SK-N-SH (cell line): ENCODE results near the gene PDZRN4. TPM values are rescaled to one million over a fixed set of nuclear protein-coding genes. Genes with fewer than 3 reads are reported as not detected.

ENCODE experiments used
- CTCF ChIA-PET: fragments of 300-600, 350-600 bp; formaldehyde crosslinking; extraction: SDS; loops from one replicate; lab custom pipeline; 2021; lab: Yijun Ruan, JAX
- POLR2A ChIA-PET: fragments of 350-600 bp; sonication (Branson Sonifier 250); formaldehyde crosslinking; extraction: SDS; loops from one replicate; lab custom pipeline; 2020; ENCODE audit warnings: antibody characterized with exemption, inconsistent platforms; lab: Yijun Ruan, JAX
- DNase-seq: peaks from one replicate; pipeline ENCODE4 v3.0.0; 2012
- H2AFZ ChIP-seq: fragments of 200-600 bp; sonication (generic); 2 replicates; pipeline ENCODE4 v1.8.1; 2016; ENCODE audit warnings: antibody characterized with exemption, mild to moderate bottlenecking, low read depth
- H3F3A ChIP-seq: fragments of 200-600 bp; sonication (generic); replicated peaks from 2 replicates; pipeline ENCODE3; 2016; ENCODE audit warnings: antibody characterized with exemption, mild to moderate bottlenecking; ENCODE audit not compliant: insufficient read depth
- H3K27ac ChIP-seq, 2 experiments: fragments of 200-500 bp in 1 of 2; fragments of 200-600 bp in 1 of 2; sonication (Bioruptor generic) in 1 of 2; sonication (generic), shearing (Covaris generic) in 1 of 2; 2 replicates each; pipeline versions ENCODE4 v1.5.1 to v1.6.1; 2014 to 2016; ENCODE audit warnings: low read depth in 2 of 2, inconsistent platforms in 1 of 2, low read length in 1 of 2, mild to moderate bottlenecking in 1 of 2, mixed read lengths in 1 of 2
- H3K27me3 ChIP-seq: fragments of 200-600 bp; sonication (generic), shearing (Covaris generic); 2 replicates; pipeline ENCODE4 v1.6.1; 2016; ENCODE audit warnings: mixed run types; ENCODE audit not compliant: insufficient read depth
- H3K36me3 ChIP-seq, 2 experiments: fragments of 200-500 bp in 1 of 2; fragments of 200-600 bp in 1 of 2; sonication (Bioruptor generic) in 1 of 2; sonication (generic) in 1 of 2; replicated peaks in 1 of 2; 2 replicates each; pipeline versions ENCODE3 to v1.5.1; 2014 to 2016; ENCODE audit warnings: low read length in 1 of 2, mild to moderate bottlenecking in 1 of 2; ENCODE audit not compliant: insufficient read depth in 2 of 2, control insufficient read depth in 1 of 2
- H3K4me1 ChIP-seq, 2 experiments: fragments of 200-500 bp in 1 of 2; fragments of 200-600 bp in 1 of 2; sonication (Bioruptor generic) in 1 of 2; sonication (generic), shearing (Covaris generic) in 1 of 2; 2 replicates each; pipeline versions ENCODE4 v1.5.1 to v1.6.1; 2014 to 2016; ENCODE audit warnings: low read depth in 1 of 2, low read length in 1 of 2, mixed run types in 1 of 2; ENCODE audit not compliant: insufficient read depth in 2 of 2, control insufficient read depth in 1 of 2
- H3K4me2 ChIP-seq: fragments of 200-600 bp; sonication (generic), shearing (Covaris generic); 2 replicates; pipeline ENCODE4 v1.6.1; 2017; ENCODE audit warnings: mixed run types
- H3K4me3 ChIP-seq, 2 experiments: fragments of 200-500 bp in 1 of 2; fragments of 200-600 bp in 1 of 2; sonication (Bioruptor generic) in 1 of 2; sonication (generic), shearing (Covaris generic) in 1 of 2; 2 replicates each; pipeline versions ENCODE4 v1.5.1 to v1.8.1; 2014 to 2016; ENCODE audit warnings: low read depth in 2 of 2, inconsistent platforms in 1 of 2, low read length in 1 of 2, mild to moderate bottlenecking in 1 of 2, mixed read lengths in 1 of 2, moderate library complexity in 1 of 2
- H3K79me2 ChIP-seq: fragments of 200-600 bp; sonication (generic); 2 replicates; pipeline ENCODE4 v1.8.1; 2017; ENCODE audit warnings: mild to moderate bottlenecking; ENCODE audit not compliant: insufficient read depth
- H3K9ac ChIP-seq: fragments of 200-600 bp; sonication (generic); 2 replicates; pipeline ENCODE4 v1.6.1; 2017; ENCODE audit warnings: mixed run types
- H3K9me2 ChIP-seq: fragments of 200-600 bp; sonication (generic); 2 replicates; pipeline ENCODE4 v1.6.1; 2017; ENCODE audit warnings: mixed run types
- H3K9me3 ChIP-seq: fragments of 200-600 bp; sonication (generic); 2 replicates; pipeline ENCODE4 v1.6.1; 2017; ENCODE audit warnings: mixed run types, mild to moderate bottlenecking, moderate library complexity
- H4K20me1 ChIP-seq: fragments of 200-600 bp; sonication (generic); 2 replicates; pipeline ENCODE4 v1.6.1; 2017; ENCODE audit warnings: mild to moderate bottlenecking, mixed run types; ENCODE audit not compliant: insufficient read depth
- ELF1 ChIP-seq: IDR thresholded peaks from 2 replicates; pipeline ENCODE4 v1.4.0; 2012
- EP300 ChIP-seq, 2 experiments: IDR thresholded peaks; 2 replicates each; pipeline versions ENCODE4 v1.4.0 to v1.6.1; 2012; ENCODE audit warnings: borderline replicate concordance in 1 of 2, low read depth in 1 of 2, low read length in 1 of 2
- EZH2phosphoT487 ChIP-seq: fragments of 200-600 bp; sonication (generic); IDR thresholded peaks from 2 replicates; pipeline ENCODE4 v1.6.1; 2017; ENCODE audit warnings: low read depth, mixed run types, mild to moderate bottlenecking, antibody characterized with exemption, moderate library complexity, borderline replicate concordance
- FOSL2 ChIP-seq: IDR thresholded peaks from 2 replicates; pipeline ENCODE4 v1.4.0; 2012; ENCODE audit warnings: low read depth, mild to moderate bottlenecking, moderate library complexity, borderline replicate concordance
- FOXJ3 ChIP-seq: sonication (generic); formaldehyde crosslinking; IDR thresholded peaks from 2 replicates; pipeline ENCODE4 v1.5.1; 2020; ENCODE audit warnings: mild to moderate bottlenecking, missing genetic modification reagents
- FOXM1 ChIP-seq: IDR thresholded peaks from 2 replicates; pipeline ENCODE4 v1.4.0; 2012; ENCODE audit warnings: low read depth, mild to moderate bottlenecking
- GABPA ChIP-seq: IDR thresholded peaks from 2 replicates; pipeline ENCODE4 v1.4.0; 2012; ENCODE audit warnings: low read depth, mild to moderate bottlenecking
- GATA2 ChIP-seq: sonication (generic); formaldehyde crosslinking; IDR thresholded peaks from 2 replicates; pipeline ENCODE4 v1.5.0; 2020; ENCODE audit warnings: mild to moderate bottlenecking, missing genetic modification reagents
- MXI1 ChIP-seq: IDR thresholded peaks from 2 replicates; pipeline ENCODE4 v1.6.1; 2012; ENCODE audit warnings: mild to moderate bottlenecking, low read depth, low read length, improper control_type of control experiment
- NRF1 ChIP-seq: IDR thresholded peaks from 2 replicates; pipeline ENCODE4 v1.6.1; 2012; ENCODE audit warnings: low read depth, mild to moderate bottlenecking, low read length
- RFX5 ChIP-seq: IDR thresholded peaks from 2 replicates; pipeline ENCODE4 v1.6.1; 2012; ENCODE audit warnings: mild to moderate bottlenecking, improper control_type of control experiment, low read length
- RXRA ChIP-seq: IDR thresholded peaks from 2 replicates; pipeline ENCODE4 v1.4.0; 2012; ENCODE audit warnings: low read depth, mild to moderate bottlenecking, borderline replicate concordance
- SMC3 ChIP-seq: IDR thresholded peaks from 2 replicates; pipeline ENCODE4 v1.6.1; 2012; ENCODE audit warnings: low read depth, low read length, improper control_type of control experiment
- TAF1 ChIP-seq: IDR thresholded peaks from 2 replicates; pipeline ENCODE4 v1.6.1; 2012; ENCODE audit warnings: low read depth, mild to moderate bottlenecking, low read length, moderate library complexity, borderline replicate concordance
- TCF12 ChIP-seq: IDR thresholded peaks from 2 replicates; pipeline ENCODE4 v1.4.0; 2012
- YY1 ChIP-seq: IDR thresholded peaks from 2 replicates; pipeline ENCODE4 v1.4.0; 2012; ENCODE audit warnings: low read depth, mild to moderate bottlenecking
- WGBS: methylation state at CpG from one replicate; pipeline ENCODE4 v1.1.6; 2017; ENCODE audit warnings: low lambda C conversion rate; 5-methylcytosine and 5-hydroxymethylcytosine counted together
- polyA plus RNA-seq, 3 experiments: library from polyadenylated mRNA; depleted of rRNA; stranded (reverse); fragments of >200 nt; gene quantifications; 2 replicates each; pipeline ENCODE4 v1.2.3, GENCODE V29; 2012
- TF ChIP-seq, protein P1 (sequence below): IDR thresholded peaks from 2 replicates; pipeline ENCODE4 v1.4.0; 2012; ENCODE audit warnings: low read depth
- TF ChIP-seq, protein P2 (sequence below): fragments of 200-600 bp; sonication (generic); IDR thresholded peaks from 2 replicates; pipeline ENCODE4 v1.6.1; 2017; ENCODE audit warnings: antibody characterized with exemption, mild to moderate bottlenecking, moderate library complexity
- TF ChIP-seq, protein P3 (sequence below): fragments of 150-350 bp; IDR thresholded peaks from 2 replicates; pipeline ENCODE4 v1.6.1; 2016; ENCODE audit warnings: mild to moderate bottlenecking, low read depth, low read length

Gene PDZRN4
- polyA plus RNA-seq, 1 of the 3 experiments (the other 2 are of a cell fraction): 0.02 TPM

DNA sequence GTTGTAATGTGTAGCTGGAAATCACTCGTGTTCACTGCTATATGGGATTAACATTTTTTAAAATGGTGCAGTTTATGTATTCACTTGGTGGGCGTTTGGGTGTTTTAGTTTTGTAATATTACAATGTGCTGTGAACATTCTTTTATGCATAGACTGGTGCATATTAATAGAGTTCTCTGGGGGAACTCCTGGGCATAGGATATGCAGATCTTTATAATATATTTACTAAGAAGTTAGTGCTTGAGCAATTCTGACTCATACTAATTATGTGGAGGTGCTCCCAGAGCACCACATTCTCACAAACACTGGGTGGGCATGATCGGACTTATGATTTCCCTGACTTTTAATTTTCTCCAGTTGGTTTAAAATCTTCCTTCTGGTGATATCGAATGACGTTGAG is 342.3 kb downstream of the PDZRN4 start:
- Histone ChIP-seq H2AFZ (no peak overlapping the region), H3K9ac (no peak overlapping the region), H3K4me1 (no peaks in the 10 kb centered on the region), H4K20me1 (no peaks in the 10 kb centered on the region), H3F3A (no peaks in the 10 kb centered on the region), H3K9me3 (no peaks in the 10 kb centered on the region), H3K36me3 (no peaks in the 10 kb centered on the region), H3K27ac (no peak overlapping the region), H3K27me3 (no peaks in the 10 kb centered on the region), H3K9me2 (no peaks in the 10 kb centered on the region), H3K4me3 (no peak overlapping the region), H3K4me2 (no peak overlapping the region), H3K79me2 (no peaks in the 10 kb centered on the region)
- no peak for TF ChIP-seq FOXM1
- TF ChIP-seq EZH2phosphoT487: no peak
- TF ChIP-seq RFX5: no peak
- 80% methylated on average over 5 of the region's 5 CpGs for WGBS
- ChIA-PET CTCF (no interaction called here), POLR2A (no interaction called here)
- no peak for DNase-seq

DNA sequence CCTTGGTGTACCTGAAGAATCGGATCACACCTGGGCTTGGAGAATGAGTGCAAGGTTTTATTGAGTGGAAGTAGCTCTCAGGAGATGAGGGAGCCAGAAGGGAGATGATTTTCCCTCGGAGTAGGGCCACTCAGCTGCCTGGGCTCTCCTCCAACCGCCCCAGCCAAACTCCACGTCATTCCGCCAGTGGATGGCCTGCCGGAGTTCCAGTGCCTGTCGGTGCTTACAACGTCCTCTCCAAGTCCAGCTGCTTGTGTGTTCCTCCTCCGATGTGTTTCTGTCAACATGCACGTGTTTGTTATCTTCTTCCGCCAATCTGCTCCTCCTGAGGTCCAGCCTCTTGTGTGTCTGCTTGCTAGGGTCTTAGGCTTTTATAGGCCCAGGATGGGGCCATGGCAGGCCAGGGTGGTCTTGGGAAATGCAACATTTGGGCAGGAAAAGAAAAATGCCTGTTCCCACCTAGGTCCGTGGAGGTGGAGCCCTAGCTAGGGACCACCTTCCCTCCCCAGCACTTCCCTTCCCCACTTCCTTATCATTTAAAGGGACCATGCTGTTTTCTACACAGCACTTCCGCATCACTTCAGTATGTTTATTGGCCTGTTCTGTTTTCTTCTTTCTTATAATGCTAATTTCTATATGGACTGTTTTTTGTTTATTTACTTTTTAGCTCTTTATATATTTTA is 343.2 kb downstream of the PDZRN4 start:
- Histone ChIP-seq H3K4me3 (no peak overlapping the region), H3K27ac (no peak overlapping the region), H3K79me2 (no peaks in the 10 kb centered on the region), H2AFZ (no peak overlapping the region), H3K4me1 (no peaks in the 10 kb centered on the region), H3K36me3 (no peaks in the 10 kb centered on the region), H3K9ac (no peak overlapping the region)
- no peak for DNase-seq
- no peak for TF ChIP-seq TAF1
- TF ChIP-seq EP300 (IDR thresholded peaks at IDR 0.05; ENCODE audit: borderline replicate concordance in 1 of 2, low read depth in 1 of 2, low read length in 1 of 2): no peak
- TF ChIP-seq RXRA: no peak
- TF ChIP-seq NRF1: no peak
- TF ChIP-seq YY1: no peak
- no peak for TF ChIP-seq FOXM1
- TF ChIP-seq, protein P1, sequence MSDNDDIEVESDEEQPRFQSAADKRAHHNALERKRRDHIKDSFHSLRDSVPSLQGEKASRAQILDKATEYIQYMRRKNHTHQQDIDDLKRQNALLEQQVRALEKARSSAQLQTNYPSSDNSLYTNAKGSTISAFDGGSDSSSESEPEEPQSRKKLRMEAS: no peak
- TF ChIP-seq FOXJ3 (CRISPR knock-in tag): no peak
- TF ChIP-seq MXI1: no peak
- TF ChIP-seq TCF12: no peak
- no peak for TF ChIP-seq SMC3
- TF ChIP-seq, protein P2, sequence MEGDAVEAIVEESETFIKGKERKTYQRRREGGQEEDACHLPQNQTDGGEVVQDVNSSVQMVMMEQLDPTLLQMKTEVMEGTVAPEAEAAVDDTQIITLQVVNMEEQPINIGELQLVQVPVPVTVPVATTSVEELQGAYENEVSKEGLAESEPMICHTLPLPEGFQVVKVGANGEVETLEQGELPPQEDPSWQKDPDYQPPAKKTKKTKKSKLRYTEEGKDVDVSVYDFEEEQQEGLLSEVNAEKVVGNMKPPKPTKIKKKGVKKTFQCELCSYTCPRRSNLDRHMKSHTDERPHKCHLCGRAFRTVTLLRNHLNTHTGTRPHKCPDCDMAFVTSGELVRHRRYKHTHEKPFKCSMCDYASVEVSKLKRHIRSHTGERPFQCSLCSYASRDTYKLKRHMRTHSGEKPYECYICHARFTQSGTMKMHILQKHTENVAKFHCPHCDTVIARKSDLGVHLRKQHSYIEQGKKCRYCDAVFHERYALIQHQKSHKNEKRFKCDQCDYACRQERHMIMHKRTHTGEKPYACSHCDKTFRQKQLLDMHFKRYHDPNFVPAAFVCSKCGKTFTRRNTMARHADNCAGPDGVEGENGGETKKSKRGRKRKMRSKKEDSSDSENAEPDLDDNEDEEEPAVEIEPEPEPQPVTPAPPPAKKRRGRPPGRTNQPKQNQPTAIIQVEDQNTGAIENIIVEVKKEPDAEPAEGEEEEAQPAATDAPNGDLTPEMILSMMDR: no peak
- TF ChIP-seq FOSL2: no peak
- TF ChIP-seq ELF1: no peak
- TF ChIP-seq GABPA: no peak
- TF ChIP-seq, protein P3, sequence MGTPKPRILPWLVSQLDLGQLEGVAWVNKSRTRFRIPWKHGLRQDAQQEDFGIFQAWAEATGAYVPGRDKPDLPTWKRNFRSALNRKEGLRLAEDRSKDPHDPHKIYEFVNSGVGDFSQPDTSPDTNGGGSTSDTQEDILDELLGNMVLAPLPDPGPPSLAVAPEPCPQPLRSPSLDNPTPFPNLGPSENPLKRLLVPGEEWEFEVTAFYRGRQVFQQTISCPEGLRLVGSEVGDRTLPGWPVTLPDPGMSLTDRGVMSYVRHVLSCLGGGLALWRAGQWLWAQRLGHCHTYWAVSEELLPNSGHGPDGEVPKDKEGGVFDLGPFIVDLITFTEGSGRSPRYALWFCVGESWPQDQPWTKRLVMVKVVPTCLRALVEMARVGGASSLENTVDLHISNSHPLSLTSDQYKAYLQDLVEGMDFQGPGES: no peak
- TF ChIP-seq GATA2 (CRISPR knock-in tag): no peak
- TF ChIP-seq, all 33 proteins: peak for 0
- Histone ChIP-seq H3K9me3 (no peaks in the 10 kb centered on the region), H4K20me1 (no peaks in the 10 kb centered on the region), H3K4me2 (no peak overlapping the region), H3F3A (no peaks in the 10 kb centered on the region), H3K27me3 (no peaks in the 10 kb centered on the region), H3K9me2 (no peaks in the 10 kb centered on the region)
- WGBS: 90% methylated on average over 13 of the region's 13 CpGs
- CTCF ChIA-PET: interaction anchor here (1.5 kb wide), 1 partner anchor 254 kb away, joined by 4 read pairs; no protein-coding TSS in a partner anchor
- POLR2A ChIA-PET: no interaction called here
